Measurements from ENCODE around the gene SERINC5. TPM values are rescaled to one million over a fixed set of nuclear protein-coding genes. Genes with fewer than 3 reads are reported as not detected.

Gene SERINC5
- total RNA-seq, 1 experiment from 2014 or later = 52.3 TPM

- H3K27ac Mint-ChIP-seq = no peak overlapping the region
Observed at GRCh38 chr5:80296121-80296520, 40.3 kb upstream of the SERINC5 start.

More at GRCh38 chr5:80296121-80296520, 40.3 kb upstream of the SERINC5 start:
- Histone ChIP-seq H3K27me3 (ENCODE audit: insufficient read depth, low read length) (no peaks in the 10 kb centered on the region), H2BK15ac (ENCODE audit: low read depth, low read length) (no peak overlapping the region), H2AK5ac (ENCODE audit: insufficient read length, low read length) (no peak overlapping the region), H3K79me2 (ENCODE audit: insufficient read depth, low read length) (no peaks in the 10 kb centered on the region), H2BK20ac (ENCODE audit: low read depth, low read length, poor library complexity, severe bottlenecking) (no peak overlapping the region), H4K91ac (ENCODE audit: insufficient read length, low read depth, low read length) (no peak overlapping the region), H3K18ac (ENCODE audit: insufficient read length, low read depth, low read length) (no peak overlapping the region), H3K56ac (ENCODE audit: insufficient read length, low read depth, low read length) (no peak overlapping the region), H3K23me2 (ENCODE audit: insufficient read length, low read depth, low read length, poor library complexity, severe bottlenecking) (no peaks in the 10 kb centered on the region), H2BK120ac (ENCODE audit: low read depth, low read length, poor library complexity, severe bottlenecking) (no peak overlapping the region), H3K4me2 (ENCODE audit: insufficient read depth, insufficient read length, low read length) (no peak overlapping the region), H2AFZ (ENCODE audit: low read length) (no peak overlapping the region), H2BK12ac (ENCODE audit: insufficient read length, low read depth, low read length) (no peak overlapping the region), H3K14ac (ENCODE audit: insufficient read depth, low read length) (no peak overlapping the region), H4K8ac (replicated peaks; ENCODE audit: insufficient read length, low read depth, low read length) (no peak overlapping the region), H4K20me1 (ENCODE audit: control insufficient read depth, insufficient read depth, insufficient read length) (no peaks in the 10 kb centered on the region), H3T11ph (ENCODE audit: low read length) (no peak overlapping the region), H4K5ac (ENCODE audit: insufficient read length, low read depth, low read length) (no peak overlapping the region), H3K27ac (ENCODE audit: insufficient read length, low read depth, low read length) (no peak overlapping the region), H3K9me3 (ENCODE audit: control insufficient read depth, low read depth, low read length) (no peaks in the 10 kb centered on the region), H3K23ac (ENCODE audit: insufficient read length, low read depth, low read length) (no peak overlapping the region), H3K79me1 (ENCODE audit: insufficient read depth, low read depth, low read length, poor library complexity, severe bottlenecking) (no peaks in the 10 kb centered on the region), H3K4ac (ENCODE audit: low read depth, low read length) (no peak overlapping the region), H3K9ac (ENCODE audit: extremely low read depth, insufficient read length, low read length) (no peak overlapping the region), H3K4me1 (ENCODE audit: insufficient read depth, low read length) (no peaks in the 10 kb centered on the region; the same call in 1 of the 2 replicates), H2BK5ac (ENCODE audit: insufficient read length, low read length) (no peak overlapping the region)
- TF ChIP-seq, protein P1, sequence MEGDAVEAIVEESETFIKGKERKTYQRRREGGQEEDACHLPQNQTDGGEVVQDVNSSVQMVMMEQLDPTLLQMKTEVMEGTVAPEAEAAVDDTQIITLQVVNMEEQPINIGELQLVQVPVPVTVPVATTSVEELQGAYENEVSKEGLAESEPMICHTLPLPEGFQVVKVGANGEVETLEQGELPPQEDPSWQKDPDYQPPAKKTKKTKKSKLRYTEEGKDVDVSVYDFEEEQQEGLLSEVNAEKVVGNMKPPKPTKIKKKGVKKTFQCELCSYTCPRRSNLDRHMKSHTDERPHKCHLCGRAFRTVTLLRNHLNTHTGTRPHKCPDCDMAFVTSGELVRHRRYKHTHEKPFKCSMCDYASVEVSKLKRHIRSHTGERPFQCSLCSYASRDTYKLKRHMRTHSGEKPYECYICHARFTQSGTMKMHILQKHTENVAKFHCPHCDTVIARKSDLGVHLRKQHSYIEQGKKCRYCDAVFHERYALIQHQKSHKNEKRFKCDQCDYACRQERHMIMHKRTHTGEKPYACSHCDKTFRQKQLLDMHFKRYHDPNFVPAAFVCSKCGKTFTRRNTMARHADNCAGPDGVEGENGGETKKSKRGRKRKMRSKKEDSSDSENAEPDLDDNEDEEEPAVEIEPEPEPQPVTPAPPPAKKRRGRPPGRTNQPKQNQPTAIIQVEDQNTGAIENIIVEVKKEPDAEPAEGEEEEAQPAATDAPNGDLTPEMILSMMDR (conservative IDR thresholded peaks at IDR 0.05) = no peak
- no peak for DNase-seq
- Mint-ChIP-seq H3K4me1 (peaks cover 0 to 4% of the 10 kb centered on the region in 2 experiments; a peak in 1 of 4 replicates), H3K27me3 (ENCODE audit: low read depth) (no peaks in the 10 kb centered on the region; the same call in 1 of the 2 replicates), H3K9me3 (peaks cover 9 to 10% of the 10 kb centered on the region in 2 experiments), H3K36me3 (ENCODE audit: insufficient read depth in 1 of 3, low read depth in 3 of 3) (peaks cover 0 to 9% (median 0%) of the 10 kb centered on the region in 3 experiments; a peak in 2 of 7 replicates), H3K4me3 (no peak overlapping the region)
- no CpG with 5 or more reads among the region's 6 CpGs for WGBS (ENCODE audit: extremely low coverage, insufficient read length, low lambda C conversion rate)

Measured in H9 (cell line).